ENCODE results near the gene PIGX. TPM values are rescaled to one million over a fixed set of nuclear protein-coding genes. Genes with fewer than 3 reads are reported as not detected.
"Not testable (repeated sequence)": the region's sequence is repeated elsewhere in the genome, so short reads cannot be mapped to it uniquely, and the experiment has no call there.

The PIGX gene
- total RNA-seq, 1 donor from 2014 or later: 54.5 TPM

DNA sequence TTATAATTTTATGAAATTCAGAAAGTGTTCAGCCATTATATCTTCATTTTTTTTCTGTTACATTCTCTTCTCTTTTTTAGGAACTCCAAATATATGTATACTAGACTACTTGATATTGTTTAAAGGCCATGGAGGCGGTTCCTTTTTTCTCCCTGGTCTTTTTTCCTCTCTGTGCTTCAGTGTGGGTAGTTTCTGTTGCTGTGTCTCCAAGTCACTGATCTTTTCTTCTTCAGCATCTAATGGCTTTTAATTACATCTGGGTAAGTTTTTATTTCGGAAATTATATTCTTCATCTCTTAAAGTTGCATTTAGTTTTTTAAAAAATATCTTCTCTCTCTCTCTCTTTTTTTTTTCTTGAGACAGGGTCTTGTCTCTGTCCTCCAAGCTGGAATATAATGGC lies 8.9 kb downstream of the PIGX start:
- H3K4me1 Mint-ChIP-seq: peaks cover 18% of the 10 kb centered on the region
- H3K9me3 Mint-ChIP-seq: peaks cover 6% of the 10 kb centered on the region
- no peaks in the 10 kb centered on the region for H3K27me3 Mint-ChIP-seq
- intact Hi-C loops (cut with micrococcal nuclease): loop anchor here (10.0 kb wide), 1 partner anchor 446 kb away; no protein-coding TSS in a partner anchor
- peaks cover 62% of the 10 kb centered on the region for H3K36me3 Mint-ChIP-seq (ENCODE audit: low read depth)
- H3K4me3 Mint-ChIP-seq: no peak overlapping the region
- no peak overlapping the region for H3K27ac Mint-ChIP-seq
- DNase-seq: no peak

DNA sequence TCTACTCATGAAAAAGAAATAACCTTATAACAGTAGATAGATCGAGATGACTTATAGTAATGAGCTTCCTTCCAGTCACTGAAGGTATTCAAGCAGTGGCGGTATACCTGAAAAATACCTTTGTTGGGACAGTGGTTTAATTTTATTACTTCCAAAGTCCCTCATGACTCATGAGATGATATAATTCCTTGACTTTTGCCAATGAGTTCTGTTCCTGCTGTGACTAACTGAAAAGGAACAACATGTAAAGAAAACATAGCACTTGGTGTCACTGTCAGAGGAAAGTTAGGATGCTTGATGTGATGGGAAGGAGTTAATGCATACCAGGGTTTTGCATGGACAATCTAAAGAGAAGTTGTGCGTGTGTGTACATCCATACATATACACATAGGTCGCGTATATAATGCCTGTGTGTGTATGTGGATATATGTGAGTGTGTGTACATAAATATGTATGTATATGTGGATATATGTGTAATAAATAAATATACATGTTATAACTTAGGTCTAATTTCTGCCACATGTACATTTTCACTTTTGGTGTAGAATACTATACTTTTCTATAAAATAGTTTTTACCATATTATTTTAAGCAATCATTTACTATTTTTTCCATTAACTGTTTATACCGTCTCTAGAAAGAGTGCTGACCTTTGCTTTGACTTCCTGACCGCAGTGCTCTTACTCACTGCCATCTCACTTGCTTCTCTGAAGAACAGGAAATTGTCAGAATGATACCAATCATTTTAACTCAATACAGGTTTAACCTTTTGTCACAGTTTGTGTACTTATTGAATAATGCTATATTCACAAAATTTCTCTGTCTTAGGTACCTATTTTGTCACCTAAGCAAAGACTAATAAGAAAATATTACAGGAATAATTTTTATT lies 14.9 kb downstream of the PIGX start:
- Mint-ChIP-seq H3K4me3 (peak overlapping the region; percentile 39), H3K27ac (peak overlapping the region; percentile 79), H3K4me1 (peaks cover 25% of the 10 kb centered on the region), H3K9me3 (no peaks in the 10 kb centered on the region), H3K27me3 (no peaks in the 10 kb centered on the region), H3K36me3 (ENCODE audit: low read depth) (peaks cover 56% of the 10 kb centered on the region)
- intact Hi-C loops (cut with micrococcal nuclease): loop anchor here (1.0 to 10.0 kb wide), 3 partner anchors 13 to 452 kb away; no protein-coding TSS in a partner anchor
- DNase-seq: peak; percentile 67

DNA sequence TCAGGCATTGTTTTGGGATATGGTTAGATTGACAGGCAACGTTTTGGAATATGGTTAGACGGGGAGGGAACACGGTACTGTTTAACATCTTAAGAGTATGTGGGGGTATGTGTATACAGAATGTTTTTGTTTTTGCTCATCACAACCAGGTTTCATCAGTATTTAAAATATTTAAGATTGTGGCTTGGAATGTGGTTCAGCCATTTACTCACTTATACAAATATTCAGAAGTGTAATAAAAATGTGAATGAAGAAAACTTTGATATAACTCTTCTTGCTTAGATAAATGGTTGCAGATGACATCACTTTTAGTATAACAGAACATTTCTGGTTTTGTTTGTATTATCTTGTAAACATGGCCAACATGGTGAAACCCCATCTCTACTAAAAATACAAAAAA lies 23.6 kb downstream of the PIGX start:
- H3K4me1 Mint-ChIP-seq: peaks cover 7% of the 10 kb centered on the region
- H3K9me3 Mint-ChIP-seq: no peaks in the 10 kb centered on the region
- peaks cover 44% of the 10 kb centered on the region for H3K36me3 Mint-ChIP-seq (ENCODE audit: low read depth)
- H3K27me3 Mint-ChIP-seq: no peaks in the 10 kb centered on the region
- H3K27ac Mint-ChIP-seq: no peak overlapping the region
- no peak for DNase-seq
- intact Hi-C loops (cut with micrococcal nuclease): no loop called here
- H3K4me3 Mint-ChIP-seq: no peak overlapping the region

DNA sequence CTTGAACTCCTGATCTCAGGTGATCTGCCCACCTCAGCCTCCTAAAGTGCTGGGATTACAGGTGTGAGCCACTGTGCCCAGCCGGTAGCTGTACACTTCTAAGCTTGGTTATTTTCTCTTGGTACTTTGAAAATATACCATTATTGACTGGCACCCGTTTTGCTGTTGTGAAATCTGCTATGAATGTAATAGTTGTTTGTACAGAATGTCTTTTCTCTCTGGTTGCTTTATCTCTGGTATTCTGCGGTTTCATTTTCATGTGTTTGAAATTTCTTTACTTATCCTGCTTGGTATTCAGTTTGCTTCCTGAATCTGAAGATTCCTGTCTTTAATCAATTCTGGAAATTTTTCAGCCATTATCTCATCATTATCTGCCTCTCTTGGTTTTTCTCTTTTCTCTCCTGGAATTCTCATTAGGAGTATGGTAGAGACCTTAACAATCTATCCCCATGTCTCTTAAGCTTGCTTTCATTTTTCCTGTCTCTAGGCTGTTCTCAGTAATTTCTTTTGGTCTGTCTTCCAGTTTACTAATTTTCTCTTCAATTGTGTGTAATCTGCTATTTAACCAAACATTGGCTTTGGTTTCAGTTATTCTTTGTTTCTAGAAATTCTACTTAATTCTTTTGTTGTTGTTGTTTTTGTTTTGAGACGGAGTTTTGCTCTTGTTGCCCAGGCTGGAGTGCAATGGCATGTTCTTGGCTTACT lies 24.6 kb downstream of the PIGX start:
- Mint-ChIP-seq H3K27ac (peak overlapping the region; percentile 6), H3K36me3 (ENCODE audit: low read depth) (peaks cover 41% of the 10 kb centered on the region), H3K27me3 (no peaks in the 10 kb centered on the region), H3K4me3 (no peak overlapping the region), H3K4me1 (peaks cover 15% of the 10 kb centered on the region), H3K9me3 (no peaks in the 10 kb centered on the region)
- intact Hi-C loops (cut with micrococcal nuclease): no loop called here
- DNase-seq: peak; percentile 45

DNA sequence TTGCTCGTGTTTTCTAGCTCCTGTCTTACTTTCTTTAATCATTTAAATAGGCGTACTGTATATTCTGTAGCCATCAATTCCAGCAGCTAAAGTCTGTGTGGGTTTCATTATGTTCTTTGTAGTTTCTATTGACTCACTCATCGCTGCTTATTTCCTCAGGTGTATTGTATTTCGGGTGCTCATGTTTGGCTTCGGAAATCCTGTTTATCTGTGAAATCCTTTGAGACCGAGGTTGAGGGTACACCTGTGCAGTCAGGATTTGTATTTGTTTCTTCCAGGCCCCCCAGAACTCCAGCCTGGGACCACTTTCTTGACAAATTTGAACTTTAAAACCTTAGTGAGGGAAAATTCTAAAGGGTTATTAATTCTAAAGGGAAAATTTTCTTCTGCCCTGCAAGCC lies 25.5 kb downstream of the PIGX start:
- Mint-ChIP-seq H3K27ac (no peak overlapping the region), H3K4me1 (peaks cover 16% of the 10 kb centered on the region), H3K9me3 (no peaks in the 10 kb centered on the region), H3K27me3 (no peaks in the 10 kb centered on the region), H3K4me3 (no peak overlapping the region), H3K36me3 (ENCODE audit: low read depth) (peaks cover 40% of the 10 kb centered on the region)
- peak; percentile 50 for DNase-seq
- intact Hi-C loops (cut with micrococcal nuclease): no loop called here

DNA sequence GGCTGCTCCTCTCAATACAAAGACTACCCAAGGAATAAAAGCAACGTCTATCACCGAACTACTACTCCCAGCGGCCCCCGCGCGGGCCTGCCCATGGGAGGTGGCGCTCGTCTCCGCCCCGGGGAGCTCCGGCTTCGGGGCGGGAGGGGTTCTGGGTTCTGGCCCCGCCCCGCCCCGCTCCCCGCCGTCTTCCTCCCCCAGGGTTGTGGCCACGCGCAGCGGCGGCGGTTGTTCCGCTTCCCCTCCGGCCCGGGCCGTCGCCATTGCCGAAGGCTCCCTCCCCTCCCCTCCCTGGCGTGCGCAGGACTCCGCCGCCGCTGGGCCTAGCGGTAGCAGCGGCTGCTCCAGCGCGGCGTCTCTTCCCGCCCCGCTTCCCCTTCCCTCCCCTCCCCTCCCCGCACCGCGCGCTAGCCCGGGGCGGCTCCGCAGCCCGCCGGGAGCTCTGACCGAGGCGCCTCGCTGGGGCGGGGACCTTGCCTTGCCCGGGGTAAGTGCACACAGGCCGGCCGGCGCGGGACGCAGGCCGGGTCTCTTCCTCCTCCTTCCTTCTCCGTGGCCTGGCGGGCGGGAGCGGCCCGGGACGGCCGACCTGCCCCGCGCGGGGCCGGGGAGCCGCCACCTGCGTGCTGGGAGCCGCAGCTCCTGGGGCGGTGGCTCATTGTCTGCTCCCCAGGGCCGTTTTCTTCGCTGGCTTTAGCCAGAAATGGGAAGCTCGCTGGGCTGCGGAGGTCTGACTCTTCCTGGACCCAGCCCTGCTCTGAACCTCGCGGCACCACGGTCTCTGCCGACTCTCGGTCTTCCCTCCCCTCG lies 27.7 kb downstream of the PIGX start, which contains the start of gene PAK2:
TSS of gene PAK2 (plus strand) at position 187 of the 810 bp plus-strand sequence. CDS start 42,790 bp downstream, outside the sequence.
- H3K36me3 Mint-ChIP-seq (ENCODE audit: low read depth): peaks cover 35% of the 10 kb centered on the region
- H3K27ac Mint-ChIP-seq: peak within 1 kb of the TSS; percentile 98
- peak within 1 kb of the TSS; percentile 96 for H3K4me3 Mint-ChIP-seq
- no peaks in the 10 kb centered on the region for H3K9me3 Mint-ChIP-seq
- H3K27me3 Mint-ChIP-seq: no peaks in the 10 kb centered on the region
- intact Hi-C loops (cut with micrococcal nuclease): loop anchor here (1.0 to 5.0 kb wide), 7 partner anchors 13 to 237 kb away; partner anchors contain the start of genes CEP19, FBXO45, PIGX and RNF168
- peaks cover 22% of the 10 kb centered on the region for H3K4me1 Mint-ChIP-seq
- peak; percentile 97 for DNase-seq

DNA sequence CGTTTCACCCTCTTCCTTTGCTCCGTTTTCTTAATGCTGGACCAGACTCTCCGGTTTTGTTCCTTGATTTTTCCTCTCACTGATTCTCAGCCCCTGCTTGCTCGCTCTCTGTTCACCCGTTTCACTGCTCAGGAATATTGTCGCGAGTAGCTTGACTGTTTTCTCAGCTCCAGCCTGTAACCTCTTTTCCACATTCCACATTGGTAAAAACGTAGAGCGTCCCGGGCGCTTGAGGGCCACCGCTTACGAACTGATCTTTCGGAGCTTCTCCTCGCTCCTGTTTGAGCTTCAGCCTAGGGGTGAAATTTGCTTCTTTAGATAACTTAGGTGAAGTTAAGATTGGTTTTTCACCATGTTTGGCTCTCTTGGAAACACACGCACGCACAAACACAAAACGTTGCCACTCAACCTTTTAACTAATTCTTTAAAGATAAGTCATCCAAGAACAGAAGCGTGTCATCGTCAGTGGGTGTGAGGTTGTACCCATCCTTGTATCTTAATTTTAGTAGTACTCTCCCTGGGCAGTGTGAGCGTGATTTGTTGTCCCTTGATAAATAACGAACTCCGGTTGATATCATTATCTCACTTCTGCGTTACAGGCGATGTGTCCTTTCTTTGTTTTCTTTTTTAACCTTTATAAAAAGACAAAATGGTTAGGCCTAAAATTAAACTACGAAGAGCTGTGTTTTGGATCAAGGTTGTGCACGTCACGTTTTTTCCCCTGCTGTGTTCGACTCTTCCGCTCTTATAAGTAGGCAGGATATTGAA lies 28.5 kb downstream of the PIGX start:
- Mint-ChIP-seq H3K27ac (peak overlapping the region; percentile 98), H3K36me3 (ENCODE audit: low read depth) (peaks cover 33% of the 10 kb centered on the region), H3K9me3 (no peaks in the 10 kb centered on the region), H3K27me3 (no peaks in the 10 kb centered on the region), H3K4me3 (peak overlapping the region; percentile 96), H3K4me1 (peaks cover 22% of the 10 kb centered on the region)
- peak; percentile 82 for DNase-seq
- intact Hi-C loops (cut with micrococcal nuclease): loop anchor here (1.0 to 5.0 kb wide), 4 partner anchors 13 to 238 kb away; partner anchors contain the start of gene RNF168

DNA sequence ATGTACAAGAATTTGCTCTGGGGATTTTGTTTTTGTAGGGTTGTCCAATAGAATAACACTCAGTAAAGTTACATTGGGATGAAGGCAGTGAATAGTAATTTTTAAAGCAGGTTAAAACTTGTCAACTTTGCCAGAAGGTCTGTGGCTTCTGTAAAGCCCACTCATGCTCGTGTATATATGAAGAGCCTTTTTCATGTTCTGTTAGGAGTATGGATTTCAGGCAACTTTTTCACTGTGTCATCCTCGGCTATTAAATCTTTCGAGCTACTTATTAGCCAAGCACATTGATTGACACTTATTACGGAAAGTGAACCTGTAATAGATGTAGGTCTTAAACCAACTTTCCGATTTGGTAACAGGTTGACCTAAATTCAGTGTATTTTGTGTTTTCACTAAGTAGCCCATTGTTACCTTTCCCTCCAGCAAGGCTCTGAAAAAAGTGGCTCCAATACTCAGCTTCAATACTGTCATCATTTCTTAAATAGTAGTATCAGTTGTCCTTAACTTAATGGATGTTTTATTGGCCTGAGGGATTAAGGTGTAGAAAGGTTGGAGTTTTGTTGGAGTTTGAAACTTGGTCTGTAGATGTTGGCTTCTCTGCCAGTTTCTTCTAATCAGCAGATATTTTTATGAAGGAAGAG lies 29.2 kb downstream of the PIGX start:
- DNase-seq: no peak
- Mint-ChIP-seq H3K9me3 (no peaks in the 10 kb centered on the region), H3K4me3 (peak overlapping the region; percentile 96), H3K27ac (peak overlapping the region; percentile 98), H3K27me3 (no peaks in the 10 kb centered on the region), H3K36me3 (ENCODE audit: low read depth) (peaks cover 36% of the 10 kb centered on the region), H3K4me1 (peaks cover 25% of the 10 kb centered on the region)
- intact Hi-C loops (cut with micrococcal nuclease): loop anchor here (2.0 to 5.0 kb wide), 3 partner anchors 61 to 239 kb away; partner anchors contain the start of gene RNF168

DNA sequence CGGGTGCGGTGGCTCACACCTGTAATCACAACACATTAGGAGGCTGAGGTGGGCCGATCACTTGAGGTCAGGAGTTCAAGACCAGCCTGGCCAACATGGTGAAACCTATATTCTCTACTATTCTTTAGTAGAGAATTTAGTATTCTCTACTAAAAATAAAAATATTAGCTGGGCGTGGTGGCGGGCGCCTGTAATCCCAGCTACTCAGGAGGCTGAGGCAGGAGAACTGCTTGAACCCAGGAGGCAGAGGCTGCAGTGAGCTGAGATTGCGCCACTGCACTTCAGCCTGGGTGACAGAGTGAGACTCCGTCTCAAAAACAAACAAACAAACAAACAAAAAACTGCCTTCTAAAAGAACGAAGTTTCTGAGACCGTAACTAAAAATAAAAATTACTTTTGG lies 31.4 kb downstream of the PIGX start:
- not testable (repeated sequence) for H3K4me3 Mint-ChIP-seq, H3K27me3 Mint-ChIP-seq, H3K9me3 Mint-ChIP-seq, H3K27ac Mint-ChIP-seq, DNase-seq
- H3K36me3 Mint-ChIP-seq (ENCODE audit: low read depth): peaks cover 36% of the 10 kb centered on the region
- intact Hi-C loops (cut with micrococcal nuclease): loop anchor here (5.0 kb wide), 1 partner anchor 59 kb away; no protein-coding TSS in a partner anchor
- H3K4me1 Mint-ChIP-seq: peaks cover 30% of the 10 kb centered on the region

DNA sequence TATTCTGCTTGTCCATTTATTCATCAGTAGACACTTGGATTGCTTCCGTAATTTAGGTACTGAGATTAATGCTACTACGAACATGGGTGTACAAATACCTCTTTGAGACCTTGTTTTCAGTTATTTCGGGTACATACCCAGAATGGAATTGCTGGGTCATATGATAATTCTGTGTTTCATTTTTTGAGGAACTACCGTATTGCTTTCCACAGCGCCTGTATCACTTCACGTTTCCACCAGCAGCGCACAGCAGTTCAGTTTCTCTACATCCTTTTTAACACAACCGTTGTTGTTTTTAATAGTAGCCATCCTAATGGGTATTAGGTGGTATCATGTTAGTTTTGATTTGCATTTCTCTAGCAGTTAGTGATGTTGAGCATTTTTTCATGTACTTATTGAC lies 36.9 kb downstream of the PIGX start:
- DNase-seq: no peak
- Mint-ChIP-seq H3K27me3 (no peaks in the 10 kb centered on the region), H3K4me3 (no peak overlapping the region), H3K27ac (no peak overlapping the region), H3K36me3 (ENCODE audit: low read depth) (peaks cover 64% of the 10 kb centered on the region), H3K4me1 (peaks cover 35% of the 10 kb centered on the region), H3K9me3 (no peaks in the 10 kb centered on the region)
- intact Hi-C loops (cut with micrococcal nuclease): no loop called here

DNA sequence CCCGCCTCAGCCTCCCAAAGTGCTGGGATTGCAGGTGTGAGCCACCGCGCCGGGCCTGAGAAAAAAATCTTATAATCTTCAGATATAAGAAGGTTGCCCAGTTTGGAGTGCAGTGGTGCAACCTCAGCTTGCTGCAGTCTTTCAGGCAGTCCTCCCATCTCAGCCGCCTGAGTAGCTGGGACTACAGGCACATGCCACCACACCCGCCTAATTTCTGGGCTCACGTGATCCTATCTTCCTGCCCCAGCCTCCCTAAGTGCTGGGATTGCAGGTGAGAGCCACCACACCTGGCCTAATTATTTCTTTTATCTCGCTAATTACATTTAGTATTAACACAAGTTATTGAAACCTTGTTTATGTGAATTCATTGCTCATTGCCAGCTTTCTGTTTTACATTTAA lies 41.0 kb downstream of the PIGX start:
- Mint-ChIP-seq H3K27me3 (no peaks in the 10 kb centered on the region), H3K9me3 (peaks cover 7% of the 10 kb centered on the region), H3K27ac (no peak overlapping the region), H3K36me3 (ENCODE audit: low read depth) (peaks cover 80% of the 10 kb centered on the region), H3K4me1 (peaks cover 47% of the 10 kb centered on the region), H3K4me3 (no peak overlapping the region)
- intact Hi-C loops (cut with micrococcal nuclease): no loop called here
- no peak for DNase-seq

Data from activated CD4-positive, alpha-beta T cell treated with anti-CD3 and anti-CD28 coated beads, Interleukin-2, amount 10 ng/mL, durations not matched to agents 24 days and 14 days (primary cell).